HepG2 (cell line): ENCODE results near the gene TOP3B. TPM values are rescaled to one million over a fixed set of nuclear protein-coding genes. Genes with fewer than 3 reads are reported as not detected.

Source experiments
- ATRX ChIP-seq: sonication (generic); formaldehyde crosslinking; IDR thresholded peaks from 2 replicates; pipeline ENCODE4 v1.4.0; 2020; ENCODE audit warnings: missing genetic modification reagents, borderline replicate concordance
- CBX5 ChIP-seq: sonication (generic); formaldehyde crosslinking; IDR thresholded peaks from 2 replicates; pipeline ENCODE4 v1.4.0; 2020; ENCODE audit warnings: missing genetic modification reagents, borderline replicate concordance
- MEIS2 ChIP-seq: sonication (generic); formaldehyde crosslinking; IDR thresholded peaks from 2 replicates; pipeline ENCODE4 v1.9.0; 2021; ENCODE audit warnings: mild to moderate bottlenecking, missing genetic modification reagents
- ONECUT2 ChIP-seq: sonication (generic); formaldehyde crosslinking; IDR thresholded peaks from 2 replicates; pipeline ENCODE4 v1.4.0; 2020; ENCODE audit warnings: missing genetic modification reagents
- STAG1 ChIP-seq: sonication (generic); formaldehyde crosslinking; IDR thresholded peaks from 2 replicates; pipeline ENCODE4 v1.4.0; 2020; ENCODE audit warnings: missing genetic modification reagents
- THAP11 ChIP-seq: IDR thresholded peaks from 2 replicates; pipeline ENCODE4 v1.6.1; 2016; ENCODE audit warnings: missing biosample characterization, missing genetic modification reagents
- TOPORS ChIP-seq: sonication (generic); formaldehyde crosslinking; IDR thresholded peaks from 2 replicates; pipeline ENCODE4 v1.8.0; 2023; ENCODE audit warnings: mild to moderate bottlenecking, missing genetic modification reagents
- U2AF2 ChIP-seq: fragments of 200-400 bp; formaldehyde crosslinking; IDR thresholded peaks from 2 replicates; pipeline ENCODE4 v1.6.1; 2017; ENCODE audit warnings: low read depth, mild to moderate bottlenecking, low read length
- YEATS4 ChIP-seq: sonication (generic); formaldehyde crosslinking; IDR thresholded peaks from 2 replicates; pipeline ENCODE4 v1.4.0; 2020; ENCODE audit warnings: missing genetic modification reagents, borderline replicate concordance
- ZBTB1 ChIP-seq: sonication (generic); formaldehyde crosslinking; IDR thresholded peaks from 2 replicates; pipeline ENCODE4 v1.4.0; 2020; ENCODE audit warnings: missing genetic modification reagents, borderline replicate concordance
- ZSCAN22 ChIP-seq: sonication (generic); formaldehyde crosslinking; IDR thresholded peaks from 2 replicates; pipeline ENCODE4 v1.4.0; 2020; ENCODE audit warnings: mild to moderate bottlenecking, missing genetic modification reagents
- polyA plus RNA-seq, 8 experiments: library from polyadenylated mRNA; depleted of rRNA in 3 of 8; stranded (reverse) in 7 of 8; unstranded in 1 of 8; fragments of >200 nt; fragmentation: Illumina TruSeq in 4 of 8; extraction: Trizol in 4 of 8; gene quantifications; 2 replicates each; pipeline versions ENCODE4 v1.2.1 to v1.2.3, GENCODE V29; 2011 to 2016; ENCODE audit warnings: low read depth in 4 of 8, missing spikeins in 1 of 8, mixed read lengths in 1 of 8; ENCODE audit not compliant: insufficient read depth in 1 of 8
- total RNA-seq, 5 experiments: library from RNA; depleted of rRNA; stranded (reverse); fragments of >200 nt; fragmentation: Illumina TruSeq; extraction: Trizol; gene quantifications; 2 replicates each; pipeline ENCODE4 v1.2.3, GENCODE V29; 2016; ENCODE audit warnings: low read depth in 1 of 5
- TF ChIP-seq, protein P1 (sequence below): sonication (generic); formaldehyde crosslinking; IDR thresholded peaks from 2 replicates; pipeline ENCODE4 v1.8.0; 2022; ENCODE audit warnings: missing genetic modification reagents, low read depth, mild to moderate bottlenecking, borderline replicate concordance
- TF ChIP-seq, protein P2 (sequence below): sonication (generic); formaldehyde crosslinking; IDR thresholded peaks from one replicate; pipeline ENCODE4 v1.5.1; 2020; ENCODE audit warnings: mild to moderate bottlenecking, missing genetic modification reagents; ENCODE audit errors: not compliant biosample characterization
- TF ChIP-seq, protein P3 (sequence below): sonication (generic); formaldehyde crosslinking; conservative IDR thresholded peaks from 2 replicates; pipeline ENCODE4 v1.5.0; 2020; ENCODE audit warnings: missing genetic modification reagents
- TF ChIP-seq, protein P4 (sequence below): sonication (generic); formaldehyde crosslinking; IDR thresholded peaks from 2 replicates; pipeline ENCODE4 v1.4.0; 2020; ENCODE audit warnings: missing genetic modification reagents, borderline replicate concordance

Gene TOP3B
- total and polyA plus RNA-seq, 2 of the 13 experiments (the other 11 are each of a cell fraction or from before 2014, with no cell fraction given), result 28.5 to 29.7 TPM

DNA sequence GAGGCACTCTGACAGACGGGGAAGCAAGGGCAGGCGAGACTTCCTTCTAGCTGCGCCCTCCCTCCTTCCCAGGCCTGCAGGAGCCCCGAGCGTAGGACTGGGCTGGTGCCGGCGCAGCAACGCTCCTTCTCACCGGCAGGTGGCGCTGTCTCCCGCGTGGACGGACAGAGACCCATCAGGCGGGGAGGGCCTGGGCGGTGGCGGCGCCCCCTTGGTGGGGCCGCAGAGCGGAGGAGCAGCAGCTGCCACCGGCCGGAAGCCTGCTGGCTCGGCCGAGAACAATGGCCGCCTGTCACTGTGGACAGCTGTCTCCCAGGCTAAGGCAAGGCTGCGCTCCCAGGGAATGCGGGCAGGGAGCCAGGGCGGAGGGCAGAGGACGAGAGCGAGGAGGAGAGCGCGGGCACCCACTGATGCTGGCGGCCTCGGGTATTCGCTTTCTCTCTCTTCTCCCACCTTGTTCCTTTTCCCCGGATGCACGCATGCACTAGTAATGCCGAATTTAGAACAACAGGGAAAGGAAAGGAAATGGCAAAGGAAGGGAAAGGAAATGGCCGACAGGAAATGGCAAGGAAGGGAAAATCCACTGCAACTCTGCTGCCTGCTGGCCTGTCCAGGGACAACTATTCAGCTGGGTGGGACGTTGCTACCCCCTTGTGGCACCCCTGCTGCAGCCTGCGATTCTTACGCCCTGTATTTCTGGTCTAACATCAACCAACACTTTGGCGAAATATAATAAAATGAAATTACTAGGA is 44.3 kb downstream of the TOP3B start (continued):
- TF ChIP-seq, protein P1, sequence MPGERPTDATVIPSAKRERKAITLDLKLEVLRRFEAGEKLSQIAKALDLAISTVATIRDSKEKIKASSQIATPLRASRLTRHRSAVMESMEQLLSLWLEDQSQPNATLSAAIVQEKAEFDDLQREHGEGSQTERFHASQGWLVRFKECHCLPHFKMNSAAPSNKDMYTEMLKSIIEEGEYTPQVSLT (CRISPR knock-in tag), result no peak
- TF ChIP-seq U2AF2 (no peak), ZBTB1 (CRISPR knock-in tag) (no peak), MEIS2 (peak; percentile 68; the same call in 1 of the 2 replicates), ZSCAN22 (CRISPR knock-in tag) (no peak), TOPORS (CRISPR knock-in tag) (0 out of 2 replicates have a peak, but pooled peaks have one; percentile 32), ATRX (no peak), STAG1 (CRISPR knock-in tag) (peak; percentile 90), YEATS4 (CRISPR knock-in tag) (peak; percentile 87), THAP11 (CRISPR knock-in tag) (peak; percentile 76), CBX5 (CRISPR knock-in tag) (peak; percentile 34; the same call in 1 of the 2 replicates), ONECUT2 (CRISPR knock-in tag) (no peak)
- TF ChIP-seq, protein P2, sequence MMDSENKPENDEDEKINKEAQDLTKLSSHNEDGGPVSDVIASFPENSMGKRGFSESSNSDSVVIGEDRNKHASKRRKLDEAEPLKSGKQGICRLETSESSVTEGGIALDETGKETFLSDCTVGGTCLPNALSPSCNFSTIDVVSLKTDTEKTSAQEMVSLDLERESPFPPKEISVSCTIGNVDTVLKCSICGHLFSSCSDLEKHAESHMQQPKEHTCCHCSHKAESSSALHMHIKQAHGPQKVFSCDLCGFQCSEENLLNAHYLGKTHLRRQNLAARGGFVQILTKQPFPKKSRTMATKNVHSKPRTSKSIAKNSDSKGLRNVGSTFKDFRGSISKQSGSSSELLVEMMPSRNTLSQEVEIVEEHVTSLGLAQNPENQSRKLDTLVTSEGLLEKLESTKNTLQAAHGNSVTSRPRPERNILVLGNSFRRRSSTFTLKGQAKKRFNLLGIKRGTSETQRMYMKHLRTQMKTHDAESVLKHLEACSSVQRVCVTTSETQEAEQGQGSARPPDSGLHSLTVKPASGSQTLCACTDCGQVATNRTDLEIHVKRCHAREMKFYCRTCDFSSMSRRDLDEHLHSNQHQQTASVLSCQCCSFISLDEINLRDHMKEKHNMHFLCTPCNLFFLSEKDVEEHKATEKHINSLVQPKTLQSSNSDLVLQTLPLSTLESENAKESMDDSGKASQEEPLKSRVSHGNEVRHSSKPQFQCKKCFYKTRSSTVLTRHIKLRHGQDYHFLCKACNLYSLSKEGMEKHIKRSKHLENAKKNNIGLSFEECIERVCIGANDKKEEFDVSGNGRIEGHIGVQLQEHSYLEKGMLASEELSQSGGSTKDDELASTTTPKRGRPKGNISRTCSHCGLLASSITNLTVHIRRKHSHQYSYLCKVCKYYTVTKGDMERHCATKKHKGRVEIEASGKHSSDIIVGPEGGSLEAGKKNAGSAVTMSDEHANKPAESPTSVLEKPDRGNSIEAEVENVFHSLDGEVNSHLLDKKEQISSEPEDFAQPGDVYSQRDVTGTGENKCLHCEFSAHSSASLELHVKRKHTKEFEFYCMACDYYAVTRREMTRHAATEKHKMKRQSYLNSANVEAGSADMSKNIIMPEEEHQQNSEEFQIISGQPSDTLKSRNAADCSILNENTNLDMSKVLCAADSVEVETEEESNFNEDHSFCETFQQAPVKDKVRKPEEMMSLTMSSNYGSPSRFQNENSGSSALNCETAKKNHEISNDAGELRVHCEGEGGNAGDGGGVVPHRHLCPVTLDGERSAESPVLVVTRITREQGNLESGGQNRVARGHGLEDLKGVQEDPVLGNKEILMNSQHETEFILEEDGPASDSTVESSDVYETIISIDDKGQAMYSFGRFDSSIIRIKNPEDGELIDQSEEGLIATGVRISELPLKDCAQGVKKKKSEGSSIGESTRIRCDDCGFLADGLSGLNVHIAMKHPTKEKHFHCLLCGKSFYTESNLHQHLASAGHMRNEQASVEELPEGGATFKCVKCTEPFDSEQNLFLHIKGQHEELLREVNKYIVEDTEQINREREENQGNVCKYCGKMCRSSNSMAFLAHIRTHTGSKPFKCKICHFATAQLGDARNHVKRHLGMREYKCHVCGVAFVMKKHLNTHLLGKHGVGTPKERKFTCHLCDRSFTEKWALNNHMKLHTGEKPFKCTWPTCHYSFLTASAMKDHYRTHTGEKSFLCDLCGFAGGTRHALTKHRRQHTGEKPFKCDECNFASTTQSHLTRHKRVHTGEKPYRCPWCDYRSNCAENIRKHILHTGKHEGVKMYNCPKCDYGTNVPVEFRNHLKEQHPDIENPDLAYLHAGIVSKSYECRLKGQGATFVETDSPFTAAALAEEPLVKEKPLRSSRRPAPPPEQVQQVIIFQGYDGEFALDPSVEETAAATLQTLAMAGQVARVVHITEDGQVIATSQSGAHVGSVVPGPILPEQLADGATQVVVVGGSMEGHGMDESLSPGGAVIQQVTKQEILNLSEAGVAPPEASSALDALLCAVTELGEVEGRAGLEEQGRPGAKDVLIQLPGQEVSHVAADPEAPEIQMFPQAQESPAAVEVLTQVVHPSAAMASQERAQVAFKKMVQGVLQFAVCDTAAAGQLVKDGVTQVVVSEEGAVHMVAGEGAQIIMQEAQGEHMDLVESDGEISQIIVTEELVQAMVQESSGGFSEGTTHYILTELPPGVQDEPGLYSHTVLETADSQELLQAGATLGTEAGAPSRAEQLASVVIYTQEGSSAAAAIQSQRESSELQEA (CRISPR knock-in tag), result no peak
- TF ChIP-seq, protein P3, sequence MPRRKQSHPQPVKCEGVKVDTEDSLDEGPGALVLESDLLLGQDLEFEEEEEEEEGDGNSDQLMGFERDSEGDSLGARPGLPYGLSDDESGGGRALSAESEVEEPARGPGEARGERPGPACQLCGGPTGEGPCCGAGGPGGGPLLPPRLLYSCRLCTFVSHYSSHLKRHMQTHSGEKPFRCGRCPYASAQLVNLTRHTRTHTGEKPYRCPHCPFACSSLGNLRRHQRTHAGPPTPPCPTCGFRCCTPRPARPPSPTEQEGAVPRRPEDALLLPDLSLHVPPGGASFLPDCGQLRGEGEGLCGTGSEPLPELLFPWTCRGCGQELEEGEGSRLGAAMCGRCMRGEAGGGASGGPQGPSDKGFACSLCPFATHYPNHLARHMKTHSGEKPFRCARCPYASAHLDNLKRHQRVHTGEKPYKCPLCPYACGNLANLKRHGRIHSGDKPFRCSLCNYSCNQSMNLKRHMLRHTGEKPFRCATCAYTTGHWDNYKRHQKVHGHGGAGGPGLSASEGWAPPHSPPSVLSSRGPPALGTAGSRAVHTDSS, result no peak
- TF ChIP-seq, protein P4, sequence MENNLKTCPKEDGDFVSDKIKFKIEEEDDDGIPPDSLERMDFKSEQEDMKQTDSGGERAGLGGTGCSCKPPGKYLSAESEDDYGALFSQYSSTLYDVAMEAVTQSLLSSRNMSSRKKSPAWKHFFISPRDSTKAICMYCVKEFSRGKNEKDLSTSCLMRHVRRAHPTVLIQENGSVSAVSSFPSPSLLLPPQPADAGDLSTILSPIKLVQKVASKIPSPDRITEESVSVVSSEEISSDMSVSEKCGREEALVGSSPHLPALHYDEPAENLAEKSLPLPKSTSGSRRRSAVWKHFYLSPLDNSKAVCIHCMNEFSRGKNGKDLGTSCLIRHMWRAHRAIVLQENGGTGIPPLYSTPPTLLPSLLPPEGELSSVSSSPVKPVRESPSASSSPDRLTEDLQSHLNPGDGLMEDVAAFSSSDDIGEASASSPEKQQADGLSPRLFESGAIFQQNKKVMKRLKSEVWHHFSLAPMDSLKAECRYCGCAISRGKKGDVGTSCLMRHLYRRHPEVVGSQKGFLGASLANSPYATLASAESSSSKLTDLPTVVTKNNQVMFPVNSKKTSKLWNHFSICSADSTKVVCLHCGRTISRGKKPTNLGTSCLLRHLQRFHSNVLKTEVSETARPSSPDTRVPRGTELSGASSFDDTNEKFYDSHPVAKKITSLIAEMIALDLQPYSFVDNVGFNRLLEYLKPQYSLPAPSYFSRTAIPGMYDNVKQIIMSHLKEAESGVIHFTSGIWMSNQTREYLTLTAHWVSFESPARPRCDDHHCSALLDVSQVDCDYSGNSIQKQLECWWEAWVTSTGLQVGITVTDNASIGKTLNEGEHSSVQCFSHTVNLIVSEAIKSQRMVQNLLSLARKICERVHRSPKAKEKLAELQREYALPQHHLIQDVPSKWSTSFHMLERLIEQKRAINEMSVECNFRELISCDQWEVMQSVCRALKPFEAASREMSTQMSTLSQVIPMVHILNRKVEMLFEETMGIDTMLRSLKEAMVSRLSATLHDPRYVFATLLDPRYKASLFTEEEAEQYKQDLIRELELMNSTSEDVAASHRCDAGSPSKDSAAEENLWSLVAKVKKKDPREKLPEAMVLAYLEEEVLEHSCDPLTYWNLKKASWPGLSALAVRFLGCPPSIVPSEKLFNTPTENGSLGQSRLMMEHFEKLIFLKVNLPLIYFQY (CRISPR knock-in tag), result 0 out of 2 replicates have a peak, but pooled peaks have one; percentile 36
